ENCODE measurements around the gene ATP5F1D. TPM values are rescaled to one million over a fixed set of nuclear protein-coding genes. Genes with fewer than 3 reads are reported as not detected.
A peak's percentile ranks its signal among the peaks of the same experiment; 100 is the strongest.

Gene ATP5F1D
- polyA plus RNA-seq, 4 donors: 126 to 823 (median 492) TPM

DNA sequence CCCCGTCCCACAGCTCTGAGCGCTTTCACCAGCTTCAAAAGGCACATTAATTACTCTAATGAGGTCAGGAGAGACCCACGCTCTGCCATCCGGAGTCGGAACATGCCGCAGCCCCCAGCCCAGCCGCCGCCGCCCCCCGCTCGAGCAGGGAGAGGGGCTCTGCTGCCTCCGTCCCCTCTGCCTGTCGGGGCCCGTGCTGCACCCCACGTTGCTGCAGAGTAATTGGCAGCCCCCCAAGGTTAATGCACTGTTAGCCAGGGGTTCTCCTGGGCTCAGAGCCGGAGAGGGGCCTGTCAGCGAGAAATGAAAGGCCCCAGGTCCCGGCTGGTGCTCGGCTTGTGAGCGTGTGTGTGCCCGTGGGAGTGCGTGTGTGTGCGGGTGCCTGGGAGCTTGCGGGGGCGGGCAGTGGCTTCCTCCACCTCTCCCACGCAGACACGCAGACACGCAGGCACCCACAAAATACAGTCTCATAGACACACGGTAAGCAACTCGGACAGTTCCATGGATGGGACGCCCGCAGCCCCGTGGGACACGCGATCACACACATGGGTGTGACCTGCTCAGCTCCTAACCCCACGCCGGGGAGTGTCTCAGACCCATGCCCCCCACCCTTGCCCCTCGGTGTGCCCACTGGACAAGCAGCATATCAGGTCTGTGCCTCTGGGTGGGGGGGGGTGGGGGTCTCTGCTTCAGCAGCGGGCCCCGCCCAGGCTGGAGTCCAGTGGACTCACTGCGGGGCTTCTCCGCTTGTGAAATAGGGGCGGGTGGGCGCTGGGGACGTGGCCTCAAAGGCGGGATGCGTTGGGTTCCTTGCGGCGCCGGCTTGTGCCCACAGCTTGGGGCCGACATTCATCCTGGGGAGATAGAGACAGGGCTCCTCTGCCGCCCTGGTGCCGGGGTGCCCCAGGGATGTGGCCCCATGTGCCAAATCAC, 39.4 kb downstream of the ATP5F1D start:
- WGBS, 3 donors: 84 to 87% (median 86%) methylated on average over 42 to 53 of the region's 53 CpGs
- no peak for FAIRE-seq
- DNase-seq: no peak

DNA sequence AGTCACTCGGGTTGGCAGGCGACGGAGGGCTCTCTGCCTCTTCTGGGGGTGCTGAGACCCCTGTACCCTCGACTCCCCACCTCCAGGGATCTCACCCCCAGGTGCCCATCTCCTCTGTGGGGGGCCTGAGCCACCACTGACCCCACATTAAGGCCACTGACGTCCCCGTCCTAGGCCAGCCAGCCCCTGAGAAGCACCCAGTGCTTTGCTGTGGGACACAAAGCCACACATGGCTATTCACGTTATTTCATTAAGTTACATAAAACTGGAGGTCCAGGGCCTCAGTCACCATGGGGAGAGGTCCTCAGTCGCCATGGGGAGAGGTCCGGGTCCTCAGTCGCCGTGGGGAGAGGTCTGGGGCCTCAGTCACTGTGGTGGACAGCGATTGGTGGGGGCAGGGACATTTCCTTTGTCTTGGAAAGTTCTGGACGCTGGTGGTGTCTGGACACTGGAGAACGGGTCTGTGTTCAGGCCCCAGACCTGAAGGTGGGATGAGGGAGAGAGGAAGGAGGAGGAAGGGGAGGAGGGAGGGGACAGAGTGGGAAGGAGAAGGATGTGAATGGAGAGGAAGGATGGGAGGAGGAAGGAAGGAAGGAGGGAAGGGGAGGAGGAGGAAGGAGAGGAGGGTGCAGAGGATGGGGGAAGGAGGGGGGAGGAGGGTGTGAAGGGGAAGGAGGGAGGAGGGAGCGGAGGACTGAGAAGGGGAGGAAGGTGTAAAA, 40.2 kb downstream of the ATP5F1D start:
- H3K27ac ChIP-seq (ENCODE audit: low read depth in 1 of 3, low read length in 2 of 3): no peak overlapping the region
- no peaks in the 10 kb centered on the region for H3K9me3 ChIP-seq (ENCODE audit: control insufficient read depth in 2 of 2, insufficient read depth in 1 of 2, low read depth in 1 of 2, low read length in 1 of 2)
- no peak overlapping the region for H3K4me3 ChIP-seq (ENCODE audit: low read depth in 1 of 3, low read length in 3 of 3)
- FAIRE-seq: no peak
- peaks cover 0 to 30% (median 0%) of the 10 kb centered on the region in 3 donors for H3K4me1 ChIP-seq (ENCODE audit: control insufficient read depth in 3 of 3, insufficient read depth in 2 of 3, low read depth in 1 of 3, low read length in 2 of 3)
- WGBS, 3 donors: 68 to 75% (median 73%) methylated on average over 15 of the region's 15 CpGs
- peaks cover 0 to 7% (median 3%) of the 10 kb centered on the region in 3 donors for H3K27me3 ChIP-seq (ENCODE audit: control insufficient read depth in 3 of 3, insufficient read depth in 3 of 3, low read length in 3 of 3)
- H3K36me3 ChIP-seq (ENCODE audit: control insufficient read depth in 3 of 3, insufficient read depth in 2 of 3, low read depth in 1 of 3, low read length in 3 of 3): peaks cover 0 to 48% (median 2%) of the 10 kb centered on the region in 3 donors
- DNase-seq: no peak

More for the DNA sequence above, 39.4 kb downstream of the ATP5F1D start:
- Histone ChIP-seq H3K27ac (ENCODE audit: low read depth in 1 of 3, low read length in 2 of 3) (no peak overlapping the region), H3K27me3 (ENCODE audit: control insufficient read depth in 3 of 3, insufficient read depth in 3 of 3, low read length in 3 of 3) (peaks cover 0 to 3% (median 3%) of the 10 kb centered on the region in 3 donors), H3K36me3 (ENCODE audit: control insufficient read depth in 3 of 3, insufficient read depth in 2 of 3, low read depth in 1 of 3, low read length in 3 of 3) (peaks cover 0 to 51% (median 2%) of the 10 kb centered on the region in 3 donors), H3K4me1 (ENCODE audit: control insufficient read depth in 3 of 3, insufficient read depth in 2 of 3, low read depth in 1 of 3, low read length in 2 of 3) (peaks cover 0 to 38% (median 3%) of the 10 kb centered on the region in 3 donors), H3K9me3 (ENCODE audit: control insufficient read depth in 2 of 2, insufficient read depth in 1 of 2, low read depth in 1 of 2, low read length in 1 of 2) (no peaks in the 10 kb centered on the region), H3K4me3 (ENCODE audit: low read depth in 1 of 3, low read length in 3 of 3) (no peak overlapping the region)

GRCh38 chr19:1282588-1283206, 41.1 kb downstream of the ATP5F1D start:
- H3K27ac ChIP-seq (ENCODE audit: low read depth in 1 of 3, low read length in 2 of 3): peak overlapping the region in 2 of 3 donors; percentile 82 to 88
- peaks cover 0 to 31% (median 0%) of the 10 kb centered on the region in 3 donors for H3K4me1 ChIP-seq (ENCODE audit: control insufficient read depth in 3 of 3, insufficient read depth in 2 of 3, low read depth in 1 of 3, low read length in 2 of 3)
- no peak for FAIRE-seq
- 68 to 82% (median 80%) methylated on average over 11 to 18 of the region's 18 CpGs for WGBS, 3 donors
- peaks cover 0 to 47% (median 2%) of the 10 kb centered on the region in 3 donors for H3K36me3 ChIP-seq (ENCODE audit: control insufficient read depth in 3 of 3, insufficient read depth in 2 of 3, low read depth in 1 of 3, low read length in 3 of 3)
- H3K27me3 ChIP-seq (ENCODE audit: control insufficient read depth in 3 of 3, insufficient read depth in 3 of 3, low read length in 3 of 3): peaks cover 0 to 11% (median 3%) of the 10 kb centered on the region in 3 donors
- H3K4me3 ChIP-seq (ENCODE audit: low read depth in 1 of 3, low read length in 3 of 3): peak overlapping the region in 1 of 3 donors; percentile 46
- no peaks in the 10 kb centered on the region for H3K9me3 ChIP-seq (ENCODE audit: control insufficient read depth in 2 of 2, insufficient read depth in 1 of 2, low read depth in 1 of 2, low read length in 1 of 2)
- DNase-seq: no peak

GRCh38 chr19:1283207-1283916, 41.8 kb downstream of the ATP5F1D start:
- Histone ChIP-seq H3K4me1 (ENCODE audit: control insufficient read depth in 3 of 3, insufficient read depth in 2 of 3, low read depth in 1 of 3, low read length in 2 of 3) (peaks cover 0 to 37% (median 0%) of the 10 kb centered on the region in 3 donors), H3K36me3 (ENCODE audit: control insufficient read depth in 3 of 3, insufficient read depth in 2 of 3, low read depth in 1 of 3, low read length in 3 of 3) (peaks cover 0 to 47% (median 2%) of the 10 kb centered on the region in 3 donors), H3K27ac (ENCODE audit: low read depth in 1 of 3, low read length in 2 of 3) (peak overlapping the region; percentile 82 to 99 (median 88)), H3K4me3 (ENCODE audit: low read depth in 1 of 3, low read length in 3 of 3) (peak overlapping the region in 1 of 3 donors; percentile 46), H3K9me3 (ENCODE audit: control insufficient read depth in 2 of 2, insufficient read depth in 1 of 2, low read depth in 1 of 2, low read length in 1 of 2) (no peaks in the 10 kb centered on the region), H3K27me3 (ENCODE audit: control insufficient read depth in 3 of 3, insufficient read depth in 3 of 3, low read length in 3 of 3) (peaks cover 0 to 11% (median 3%) of the 10 kb centered on the region in 3 donors)
- DNase-seq (peak in 1 of 2 donors; percentile 52), FAIRE-seq (no peak)
- 27 to 54% (median 44%) methylated on average over 25 to 29 of the region's 29 CpGs for WGBS, 3 donors

- 34 to 72% (median 51%) methylated on average over 12 of the region's 12 CpGs for WGBS, 3 donors
- Histone ChIP-seq H3K27me3 (ENCODE audit: control insufficient read depth in 3 of 3, insufficient read depth in 3 of 3, low read length in 3 of 3) (peaks cover 0 to 11% (median 3%) of the 10 kb centered on the region in 3 donors), H3K4me3 (ENCODE audit: low read depth in 1 of 3, low read length in 3 of 3) (peak overlapping the region in 2 of 3 donors; percentile 18 to 46), H3K27ac (ENCODE audit: low read depth in 1 of 3, low read length in 2 of 3) (peak overlapping the region; percentile 82 to 99 (median 88)), H3K36me3 (ENCODE audit: control insufficient read depth in 3 of 3, insufficient read depth in 2 of 3, low read depth in 1 of 3, low read length in 3 of 3) (peaks cover 0 to 47% (median 2%) of the 10 kb centered on the region in 3 donors), H3K9me3 (ENCODE audit: control insufficient read depth in 2 of 2, insufficient read depth in 1 of 2, low read depth in 1 of 2, low read length in 1 of 2) (no peaks in the 10 kb centered on the region), H3K4me1 (ENCODE audit: control insufficient read depth in 3 of 3, insufficient read depth in 2 of 3, low read depth in 1 of 3, low read length in 2 of 3) (peaks cover 0 to 39% (median 0%) of the 10 kb centered on the region in 3 donors)
- no peak for FAIRE-seq
- DNase-seq: no peak
Measured at GRCh38 chr19:1283917-1284292, 42.4 kb downstream of the ATP5F1D start.

DNA sequence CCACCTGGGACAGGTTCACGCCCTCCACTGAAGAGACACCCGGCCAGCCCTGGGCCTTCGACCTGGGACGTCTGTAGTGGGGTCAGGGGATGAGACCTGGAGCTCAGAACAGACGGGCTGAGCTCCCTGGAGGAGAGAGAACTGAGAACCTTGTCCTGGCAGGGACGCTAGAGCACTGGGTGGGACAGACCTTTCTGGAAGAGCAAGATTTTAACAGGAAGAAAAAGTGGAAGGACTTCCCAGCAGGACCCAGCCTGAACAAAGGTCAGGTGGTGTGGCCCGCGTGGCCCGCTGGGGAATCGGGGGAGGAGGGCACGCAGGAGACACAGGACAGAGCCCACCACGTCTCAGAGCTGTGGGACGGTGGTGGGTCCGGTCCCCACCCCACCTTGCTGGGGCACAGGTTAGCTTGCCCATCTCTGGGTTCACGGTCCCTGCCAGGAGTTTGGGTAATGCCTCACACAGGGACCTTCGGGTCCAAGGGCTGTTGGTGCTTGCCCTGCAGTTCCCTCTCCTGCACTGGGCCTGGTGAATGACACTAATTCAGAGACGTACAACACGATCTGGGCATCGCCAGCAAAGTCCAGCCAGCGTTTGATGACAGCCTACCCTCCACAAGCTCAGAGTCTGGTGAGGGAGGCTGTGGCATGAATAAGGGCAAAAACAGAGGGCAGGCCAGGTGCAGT, 42.9 kb downstream of the ATP5F1D start:
- H3K27me3 ChIP-seq (ENCODE audit: control insufficient read depth in 3 of 3, insufficient read depth in 3 of 3, low read length in 3 of 3): peaks cover 0 to 11% (median 3%) of the 10 kb centered on the region in 3 donors
- peak; percentile 88 to 92 for DNase-seq
- H3K27ac ChIP-seq (ENCODE audit: low read depth in 1 of 3, low read length in 2 of 3): peak overlapping the region; percentile 82 to 99 (median 88)
- no peak for FAIRE-seq
- no peaks in the 10 kb centered on the region for H3K9me3 ChIP-seq (ENCODE audit: control insufficient read depth in 2 of 2, insufficient read depth in 1 of 2, low read depth in 1 of 2, low read length in 1 of 2)
- peak overlapping the region in 2 of 3 donors; percentile 18 to 46 for H3K4me3 ChIP-seq (ENCODE audit: low read depth in 1 of 3, low read length in 3 of 3)
- peaks cover 0 to 47% (median 0%) of the 10 kb centered on the region in 3 donors for H3K36me3 ChIP-seq (ENCODE audit: control insufficient read depth in 3 of 3, insufficient read depth in 2 of 3, low read depth in 1 of 3, low read length in 3 of 3)
- peaks cover 0 to 42% (median 0%) of the 10 kb centered on the region in 3 donors for H3K4me1 ChIP-seq (ENCODE audit: control insufficient read depth in 3 of 3, insufficient read depth in 2 of 3, low read depth in 1 of 3, low read length in 2 of 3)
- 17 to 55% (median 32%) methylated on average over 20 of the region's 20 CpGs for WGBS, 3 donors

DNA sequence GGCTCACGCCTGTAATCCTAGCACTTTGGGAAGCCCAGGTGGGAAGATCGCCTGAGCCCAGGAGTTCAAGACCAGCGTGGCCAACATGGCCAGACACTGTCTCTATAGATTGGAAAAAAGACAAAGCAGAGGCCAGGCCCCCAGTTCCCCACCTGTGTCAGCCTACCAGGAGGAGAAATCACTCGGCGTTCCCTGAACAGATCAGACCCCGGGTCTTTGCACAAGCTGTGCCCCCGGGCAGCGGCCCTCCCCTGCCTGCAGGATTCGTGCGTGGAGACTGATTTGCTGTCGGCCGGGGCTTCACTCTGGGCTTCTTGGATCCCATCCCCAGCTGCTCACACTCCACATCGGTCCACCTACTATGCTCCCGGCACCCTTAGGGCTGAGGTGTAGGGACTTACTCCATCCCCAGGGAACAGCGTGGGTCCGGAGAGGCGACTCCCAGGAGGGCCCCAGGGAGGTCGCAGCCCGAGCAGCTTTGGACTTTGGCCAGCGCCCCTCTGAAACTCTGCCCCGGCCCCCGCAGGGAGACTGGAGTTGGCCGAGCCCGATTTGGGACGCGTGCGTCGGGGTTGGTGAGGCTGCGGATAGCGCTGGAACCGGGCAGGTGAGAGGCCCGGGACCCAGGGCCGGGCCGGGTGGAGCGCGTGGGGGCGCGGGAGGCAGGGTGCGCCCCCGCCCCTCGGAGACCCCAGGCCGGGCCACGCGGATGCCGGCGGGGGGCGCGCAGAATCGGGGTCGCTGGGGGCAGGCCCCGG, 43.6 kb downstream of the ATP5F1D start:
- peak overlapping the region in 1 of 3 donors; percentile 80 for H3K4me3 ChIP-seq (ENCODE audit: low read depth in 1 of 3, low read length in 3 of 3)
- DNase-seq: peak in 1 of 2 donors; percentile 67
- no peak for FAIRE-seq
- peaks cover 0 to 46% (median 0%) of the 10 kb centered on the region in 3 donors for H3K4me1 ChIP-seq (ENCODE audit: control insufficient read depth in 3 of 3, insufficient read depth in 2 of 3, low read depth in 1 of 3, low read length in 2 of 3)
- H3K9me3 ChIP-seq (ENCODE audit: control insufficient read depth in 2 of 2, insufficient read depth in 1 of 2, low read depth in 1 of 2, low read length in 1 of 2): no peaks in the 10 kb centered on the region
- H3K27me3 ChIP-seq (ENCODE audit: control insufficient read depth in 3 of 3, insufficient read depth in 3 of 3, low read length in 3 of 3): peaks cover 0 to 11% (median 3%) of the 10 kb centered on the region in 3 donors
- peaks cover 0 to 45% (median 0%) of the 10 kb centered on the region in 3 donors for H3K36me3 ChIP-seq (ENCODE audit: control insufficient read depth in 3 of 3, insufficient read depth in 2 of 3, low read depth in 1 of 3, low read length in 3 of 3)
- 16 to 21% (median 17%) methylated on average over 34 to 51 of the region's 51 CpGs for WGBS, 3 donors
- peak overlapping the region; percentile 82 to 99 (median 88) for H3K27ac ChIP-seq (ENCODE audit: low read depth in 1 of 3, low read length in 2 of 3)
